Smooth muscle cell (in vitro differentiated cells): Measurements from ENCODE around the gene TMEM117. TPM values are rescaled to one million over a fixed set of nuclear protein-coding genes. Genes with fewer than 3 reads are reported as not detected.

ENCODE experiments used
- DNase-seq: peaks from one replicate; lab custom pipeline; 2025; ENCODE audit not compliant: unreplicated experiment; lab: John Stamatoyannopoulos, UW
- H2AFZ ChIP-seq: fragments of 200-600 bp; sonication (generic); 2 replicates; pipeline ENCODE4 v1.6.0; 2016; ENCODE audit warnings: antibody characterized with exemption, low read depth, mild to moderate bottlenecking
- H3F3A ChIP-seq: fragments of 200-600 bp; sonication (generic); 2 replicates; pipeline ENCODE4 v1.6.0; 2017; ENCODE audit warnings: antibody characterized with exemption, low read depth
- H3K27ac ChIP-seq: fragments of 200-600 bp; sonication (generic); 2 replicates; pipeline ENCODE4 v1.5.1; 2016; ENCODE audit warnings: low read depth, mild to moderate bottlenecking
- H3K27me3 ChIP-seq: fragments of 200-600 bp; sonication (generic); 2 replicates; pipeline ENCODE4 v1.6.1; 2016; ENCODE audit warnings: low read depth, mild to moderate bottlenecking
- H3K36me3 ChIP-seq: fragments of 200-600 bp; sonication (generic); 2 replicates; pipeline ENCODE4 v1.5.1; 2016; ENCODE audit warnings: low read depth
- H3K4me1 ChIP-seq: fragments of 200-600 bp; sonication (generic); 2 replicates; pipeline ENCODE4 v1.5.1; 2016; ENCODE audit warnings: low read depth
- H3K4me2 ChIP-seq: fragments of 200-600 bp; sonication (generic); 2 replicates; pipeline ENCODE4 v1.6.0; 2016; ENCODE audit warnings: mild to moderate bottlenecking
- H3K4me3 ChIP-seq: fragments of 200-600 bp; sonication (generic); 2 replicates; pipeline ENCODE4 v1.5.1; 2016; ENCODE audit warnings: mild to moderate bottlenecking
- H3K79me2 ChIP-seq: fragments of 200-600 bp; sonication (generic); 2 replicates; pipeline ENCODE4 v1.6.0; 2016; ENCODE audit warnings: low read depth, mild to moderate bottlenecking
- H3K9ac ChIP-seq: fragments of 200-600 bp; sonication (generic); 2 replicates; pipeline ENCODE4 v1.6.0; 2016; ENCODE audit warnings: low read depth
- H3K9me3 ChIP-seq: fragments of 200-600 bp; sonication (generic); replicated peaks from 2 replicates; pipeline ENCODE4 v1.5.1; 2016; ENCODE audit warnings: low read depth
- H4K20me1 ChIP-seq: fragments of 200-600 bp; sonication (generic); 2 replicates; pipeline ENCODE4 v1.6.0; 2016; ENCODE audit warnings: low read depth
- WGBS: methylation state at CpG from one replicate; pipeline ENCODE4 v1.1.7; 2016; ENCODE audit warnings: low lambda C conversion rate; 5-methylcytosine and 5-hydroxymethylcytosine counted together
- polyA plus RNA-seq: library from polyadenylated mRNA; unstranded; fragments of >200 nt; fragmentation: Nextera tagmentation; extraction: Ambion mirVana; gene quantifications from 2 replicates; pipeline ENCODE4 v1.2.1, GENCODE V29; 2016
- total RNA-seq: library from RNA; depleted of rRNA; stranded (reverse); fragments of >200 nt; gene quantifications from 2 replicates; pipeline ENCODE4 v1.2.3, GENCODE V29; 2014
- TF ChIP-seq, protein P1 (sequence below): fragments of 200-600 bp; sonication (generic); IDR thresholded peaks from 2 replicates; pipeline ENCODE4 v1.5.1; 2017; ENCODE audit warnings: borderline replicate concordance, mild to moderate bottlenecking, antibody characterized with exemption; ENCODE audit not compliant: insufficient read depth, poor library complexity, severe bottlenecking

The TMEM117 gene
- total and polyA plus RNA-seq, 2 experiments from 2014 or later, result 13.0 to 38.9 TPM

DNA sequence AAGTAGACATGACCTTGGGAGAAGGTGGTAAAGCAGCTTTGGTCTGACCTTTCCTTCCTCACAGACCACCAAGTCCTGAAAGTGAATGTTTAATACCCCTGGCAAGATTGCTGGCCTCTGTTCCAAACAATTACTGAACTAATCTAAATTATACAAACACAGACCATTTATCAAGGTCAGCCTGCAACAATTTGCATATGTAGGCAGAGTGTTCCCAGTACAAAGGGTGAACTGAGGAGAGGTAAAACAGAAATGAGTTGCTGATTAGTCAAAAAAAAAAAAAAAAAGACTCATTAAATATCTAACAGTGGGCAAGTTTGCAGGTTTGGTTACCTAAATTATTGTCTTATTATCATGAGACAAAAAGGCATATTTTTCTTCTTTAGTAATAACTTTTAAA, 506.5 kb downstream of the TMEM117 start:
- DNase-seq, result no peak
- Histone ChIP-seq H3K9ac (no peak overlapping the region), H2AFZ (no peak overlapping the region), H4K20me1 (no peaks in the 10 kb centered on the region), H3K27me3 (no peaks in the 10 kb centered on the region), H3K36me3 (no peaks in the 10 kb centered on the region), H3F3A (no peaks in the 10 kb centered on the region), H3K4me3 (no peak overlapping the region), H3K27ac (no peak overlapping the region), H3K4me1 (no peaks in the 10 kb centered on the region), H3K79me2 (no peaks in the 10 kb centered on the region), H3K9me3 (no peaks in the 10 kb centered on the region), H3K4me2 (no peak overlapping the region)
- TF ChIP-seq, protein P1, sequence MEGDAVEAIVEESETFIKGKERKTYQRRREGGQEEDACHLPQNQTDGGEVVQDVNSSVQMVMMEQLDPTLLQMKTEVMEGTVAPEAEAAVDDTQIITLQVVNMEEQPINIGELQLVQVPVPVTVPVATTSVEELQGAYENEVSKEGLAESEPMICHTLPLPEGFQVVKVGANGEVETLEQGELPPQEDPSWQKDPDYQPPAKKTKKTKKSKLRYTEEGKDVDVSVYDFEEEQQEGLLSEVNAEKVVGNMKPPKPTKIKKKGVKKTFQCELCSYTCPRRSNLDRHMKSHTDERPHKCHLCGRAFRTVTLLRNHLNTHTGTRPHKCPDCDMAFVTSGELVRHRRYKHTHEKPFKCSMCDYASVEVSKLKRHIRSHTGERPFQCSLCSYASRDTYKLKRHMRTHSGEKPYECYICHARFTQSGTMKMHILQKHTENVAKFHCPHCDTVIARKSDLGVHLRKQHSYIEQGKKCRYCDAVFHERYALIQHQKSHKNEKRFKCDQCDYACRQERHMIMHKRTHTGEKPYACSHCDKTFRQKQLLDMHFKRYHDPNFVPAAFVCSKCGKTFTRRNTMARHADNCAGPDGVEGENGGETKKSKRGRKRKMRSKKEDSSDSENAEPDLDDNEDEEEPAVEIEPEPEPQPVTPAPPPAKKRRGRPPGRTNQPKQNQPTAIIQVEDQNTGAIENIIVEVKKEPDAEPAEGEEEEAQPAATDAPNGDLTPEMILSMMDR, result no peak

DNA sequence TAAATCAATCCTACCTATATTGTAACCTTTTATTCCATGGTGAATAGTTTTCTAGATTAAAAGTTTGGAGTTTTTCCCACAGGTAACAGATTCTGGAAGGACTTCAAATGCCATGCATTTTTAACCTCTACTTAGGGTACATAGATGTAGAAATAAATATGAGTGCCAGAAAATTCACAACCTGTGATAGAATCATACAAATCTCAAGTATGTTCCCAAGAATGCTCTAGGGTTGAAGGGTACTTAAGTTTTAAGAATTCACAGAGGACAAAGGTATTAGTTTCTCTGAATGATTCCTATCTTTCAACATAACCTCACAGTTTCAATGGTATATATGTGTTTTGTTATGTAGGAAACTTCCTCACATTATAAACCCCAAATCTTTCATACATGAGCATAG, 511.3 kb downstream of the TMEM117 start:
- Histone ChIP-seq H3K27ac (no peak overlapping the region), H4K20me1 (no peaks in the 10 kb centered on the region)

DNA sequence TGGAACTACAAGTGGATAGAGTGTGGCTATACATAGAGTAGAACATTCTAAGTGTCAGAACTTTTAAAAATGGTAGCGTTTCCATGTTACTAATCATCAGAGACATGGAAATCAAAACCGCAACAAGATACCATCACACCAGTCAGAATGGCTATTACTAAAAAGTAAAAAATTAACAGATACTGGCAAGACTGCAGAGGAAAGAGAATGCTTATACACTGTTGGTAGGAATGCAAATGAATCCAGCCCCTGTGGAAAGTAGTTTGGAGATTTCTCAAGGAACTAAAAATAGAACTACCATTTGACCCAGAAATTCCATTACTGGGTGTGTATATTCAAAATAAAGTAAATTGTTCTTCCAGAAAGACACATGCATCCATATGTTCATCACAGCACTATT, 521.6 kb downstream of the TMEM117 start:
- Histone ChIP-seq H3K4me3 (no peak overlapping the region), H4K20me1 (no peaks in the 10 kb centered on the region), H3K4me1 (no peaks in the 10 kb centered on the region), H2AFZ (no peak overlapping the region), H3F3A (no peaks in the 10 kb centered on the region), H3K27ac (no peak overlapping the region), H3K9ac (no peak overlapping the region), H3K79me2 (no peaks in the 10 kb centered on the region), H3K9me3 (no peaks in the 10 kb centered on the region), H3K36me3 (no peaks in the 10 kb centered on the region), H3K27me3 (no peaks in the 10 kb centered on the region), H3K4me2 (no peak overlapping the region)
- no peak for DNase-seq
- TF ChIP-seq, protein P1, result no peak
- WGBS, result 96% methylated on average over 2 of the region's 2 CpGs

More for the DNA sequence above, 511.3 kb downstream of the TMEM117 start:
- Histone ChIP-seq H3K36me3 (no peaks in the 10 kb centered on the region), H2AFZ (no peak overlapping the region), H3K4me1 (no peaks in the 10 kb centered on the region), H3K9ac (no peak overlapping the region), H3K9me3 (no peaks in the 10 kb centered on the region), H3K79me2 (no peaks in the 10 kb centered on the region), H3F3A (no peaks in the 10 kb centered on the region), H3K4me2 (no peak overlapping the region), H3K4me3 (no peak overlapping the region), H3K27me3 (no peaks in the 10 kb centered on the region)
- TF ChIP-seq, protein P1, result no peak
- no peak for DNase-seq

DNA sequence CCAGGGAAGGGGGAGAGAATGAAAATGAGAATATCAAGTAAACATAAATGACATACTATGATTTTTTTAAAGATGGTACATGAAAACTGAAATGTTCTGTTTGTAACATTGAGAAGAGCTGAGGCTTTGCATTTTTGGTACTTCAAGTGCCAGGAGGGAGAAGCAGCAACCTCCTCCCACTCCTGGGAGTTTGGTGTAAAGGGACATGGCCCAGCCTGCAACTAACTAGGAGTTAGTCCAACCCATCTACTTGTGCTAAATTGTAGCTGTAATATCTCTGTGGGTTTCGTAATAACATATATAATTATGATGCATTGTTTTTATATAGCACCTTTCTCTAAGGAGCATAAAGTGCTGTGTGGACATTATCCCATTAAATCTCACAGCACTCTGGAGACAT, 522.8 kb downstream of the TMEM117 start:
- H3K36me3 ChIP-seq, result no peaks in the 10 kb centered on the region
- no peak overlapping the region for H2AFZ ChIP-seq
- no peaks in the 10 kb centered on the region for H4K20me1 ChIP-seq
- no peak overlapping the region for H3K4me2 ChIP-seq
- H3K4me1 ChIP-seq, result no peaks in the 10 kb centered on the region
- WGBS, result 89% methylated on average over 1 of the region's 1 CpG
- no peaks in the 10 kb centered on the region for H3F3A ChIP-seq
- no peak overlapping the region for H3K4me3 ChIP-seq
- TF ChIP-seq, protein P1, result no peak
- no peaks in the 10 kb centered on the region for H3K27me3 ChIP-seq
- no peak overlapping the region for H3K27ac ChIP-seq
- DNase-seq, result no peak
- no peaks in the 10 kb centered on the region for H3K9me3 ChIP-seq
- no peak overlapping the region for H3K9ac ChIP-seq
- H3K79me2 ChIP-seq, result no peaks in the 10 kb centered on the region
